C4-2B (cell line): Measurements from ENCODE around the gene MIF.

Experiments used
- CTCF ChIP-seq: fragments of 450-650 bp; conservative IDR thresholded peaks from 2 replicates; pipeline ENCODE4 v1.5.1; 2017; ENCODE audit warnings: mild to moderate bottlenecking
- ZFX ChIP-seq: fragments of 450-650 bp; IDR thresholded peaks from 2 replicates; pipeline ENCODE4 v1.6.1; 2017

GRCh38 chr22:23909296-23909898 lies 15.2 kb downstream of the MIF start:
- no peak for TF ChIP-seq CTCF
- TF ChIP-seq ZFX, result no peak
